Embryonic facial prominence (tissue), 1 donor: ENCODE measurements around the gene HRH1.
"Not testable (repeated sequence)": the region's sequence is repeated elsewhere in the genome, so short reads cannot be mapped to it uniquely, and the experiment has no call there.

Source experiments
- DNase-seq: peaks from one replicate; pipeline ENCODE4 v3.0.0-alpha.2; 2016; ENCODE audit errors: extremely low spot score

Gene HRH1

GRCh38 chr3:11154036-11154952 lies at the start of gene HRH1:
TSS of gene HRH1 (plus strand) at chr3:11154493. CDS start at chr3:11259038, 104,545 bp downstream.
- no peak for DNase-seq

GRCh38 chr3:11113316-11113715 lies 41.0 kb upstream of the HRH1 start:
- DNase-seq = not testable (repeated sequence)

GRCh38 chr3:11115548-11115947 lies 38.7 kb upstream of the HRH1 start:
- no peak for DNase-seq

GRCh38 chr3:11116336-11117059 lies 37.8 kb upstream of the HRH1 start:
- no peak for DNase-seq

- no peak for DNase-seq
These were observed 36.7 kb upstream of the HRH1 start for GRCh38 chr3:11117591-11117990.

GRCh38 chr3:11118181-11118682 lies 36.1 kb upstream of the HRH1 start:
- no peak for DNase-seq

- DNase-seq = no peak
These were observed 34.0 kb upstream of the HRH1 start for GRCh38 chr3:11120091-11120805.

- DNase-seq = no peak
These were observed 27.6 kb upstream of the HRH1 start for GRCh38 chr3:11126653-11127052.

GRCh38 chr3:11128682-11129632 lies 25.3 kb upstream of the HRH1 start:
- no peak for DNase-seq

GRCh38 chr3:11130385-11130784 lies 23.9 kb upstream of the HRH1 start:
- no peak for DNase-seq

- DNase-seq = no peak
These were observed 22.9 kb upstream of the HRH1 start for GRCh38 chr3:11131371-11131770.

- not testable (repeated sequence) for DNase-seq
These were observed 22.4 kb upstream of the HRH1 start for GRCh38 chr3:11131886-11132285.

- DNase-seq = no peak
These were observed 21.4 kb upstream of the HRH1 start for GRCh38 chr3:11132861-11133260.

GRCh38 chr3:11134794-11135193 lies 19.5 kb upstream of the HRH1 start:
- DNase-seq = no peak

- no peak for DNase-seq
These were observed 18.2 kb upstream of the HRH1 start for GRCh38 chr3:11136116-11136515.

GRCh38 chr3:11136830-11137626 lies 17.3 kb upstream of the HRH1 start:
- DNase-seq = no peak

GRCh38 chr3:11137627-11137959 lies 16.7 kb upstream of the HRH1 start:
- DNase-seq = no peak

GRCh38 chr3:11138371-11138770 lies 15.9 kb upstream of the HRH1 start:
- DNase-seq = no peak

- no peak for DNase-seq
These were observed 14.1 kb upstream of the HRH1 start for GRCh38 chr3:11140030-11140712.

GRCh38 chr3:11140713-11141104 lies 13.6 kb upstream of the HRH1 start:
- no peak for DNase-seq
